WTC11 (cell line): ENCODE data around the gene CCDC87. TPM values are rescaled to one million over a fixed set of nuclear protein-coding genes. Genes with fewer than 3 reads are reported as not detected.

Experiments
- ATAC-seq: fragments of 200-7000 bp; cut with Tn5 transposase; 2 replicates; pipeline ENCODE4 v1.10.0; 2021; ENCODE audit warnings: mild to moderate bottlenecking, moderate library complexity
- CTCF ChIA-PET: fragments of 300-600 bp; sonication (Branson Sonifier 250); formaldehyde crosslinking; loops from one replicate; lab custom pipeline; 2021; ENCODE audit warnings: antibody characterized with exemption; lab: Charles Lee
- POLR2A ChIA-PET: fragments of 350-600 bp; sonication (Branson Sonifier 250); formaldehyde crosslinking; loops from one replicate; lab custom pipeline; 2021; ENCODE audit warnings: antibody characterized with exemption; lab: Charles Lee
- DNase-seq: peaks from one replicate; pipeline ENCODE4 v3.0.0; 2021; ENCODE audit warnings: low spot score
- H3K27ac Mint-ChIP-seq: 2 replicates; pipeline ENCODE4 v1.8.0; 2021; ENCODE audit warnings: mixed read lengths
- H3K27me3 Mint-ChIP-seq: 2 replicates; pipeline ENCODE4 v1.8.0; 2021; ENCODE audit warnings: low read depth, mild to moderate bottlenecking, moderate library complexity, mixed read lengths
- H3K36me3 Mint-ChIP-seq: 2 replicates; pipeline ENCODE4 v1.8.0; 2021; ENCODE audit warnings: mixed read lengths
- H3K4me1 Mint-ChIP-seq: 2 replicates; pipeline ENCODE4 v1.8.0; 2022; ENCODE audit warnings: mixed read lengths
- H3K4me3 Mint-ChIP-seq: 2 replicates; pipeline ENCODE4 v1.8.0; 2021; ENCODE audit warnings: mild to moderate bottlenecking, moderate library complexity, mixed read lengths
- H3K9me3 Mint-ChIP-seq: 2 replicates; pipeline ENCODE4 v1.8.0; 2021; ENCODE audit warnings: mixed read lengths
- CBFB ChIP-seq: sonication (generic); formaldehyde crosslinking; IDR thresholded peaks from 2 replicates; pipeline ENCODE4 v1.8.1; 2022; ENCODE audit warnings: mild to moderate bottlenecking, low read depth, missing genetic modification reagents
- CREB1 ChIP-seq: sonication (generic); formaldehyde crosslinking; IDR thresholded peaks from 2 replicates; pipeline ENCODE4 v1.8.0; 2023; ENCODE audit warnings: mild to moderate bottlenecking, missing genetic modification reagents
- CTCF ChIP-seq: fragments of 200-600 bp; IDR thresholded peaks from 2 replicates; pipeline ENCODE4 v1.8.0; 2022; ENCODE audit warnings: antibody characterized with exemption
- ERG ChIP-seq: fragments of 250-450 bp; sonication (Bioruptor Pico); IDR thresholded peaks from 2 replicates; pipeline ENCODE4 v1.8.0; 2021; ENCODE audit warnings: mild to moderate bottlenecking
- ETV6 ChIP-seq: sonication (generic); formaldehyde crosslinking; IDR thresholded peaks from 2 replicates; pipeline ENCODE4 v1.8.1; 2022; ENCODE audit warnings: mild to moderate bottlenecking, missing genetic modification reagents
- FOXK1 ChIP-seq: sonication (generic); formaldehyde crosslinking; IDR thresholded peaks from 2 replicates; pipeline ENCODE4 v1.8.0; 2022; ENCODE audit warnings: mild to moderate bottlenecking, moderate library complexity, missing genetic modification reagents
- HMGXB4 ChIP-seq: sonication (generic); formaldehyde crosslinking; IDR thresholded peaks from 2 replicates; pipeline ENCODE4 v1.8.1; 2023; ENCODE audit warnings: mild to moderate bottlenecking, moderate library complexity, missing genetic modification reagents
- MLX ChIP-seq: sonication (generic); formaldehyde crosslinking; IDR thresholded peaks from 2 replicates; pipeline ENCODE4 v1.8.1; 2023; ENCODE audit warnings: mild to moderate bottlenecking, missing genetic modification reagents, moderate library complexity
- MYBL2 ChIP-seq: sonication (generic); formaldehyde crosslinking; IDR thresholded peaks from 2 replicates; pipeline ENCODE4 v1.8.1; 2023; ENCODE audit warnings: mild to moderate bottlenecking, moderate library complexity, missing genetic modification reagents
- NR2C2 ChIP-seq: sonication (generic); formaldehyde crosslinking; IDR thresholded peaks from 2 replicates; pipeline ENCODE4 v1.8.0; 2022; ENCODE audit warnings: mild to moderate bottlenecking, missing genetic modification reagents
- RORB ChIP-seq: fragments of 250-450 bp; sonication (Bioruptor Pico); IDR thresholded peaks from 2 replicates; pipeline ENCODE4 v1.9.0; 2021; ENCODE audit warnings: mild to moderate bottlenecking
- TEAD1 ChIP-seq: sonication (generic); formaldehyde crosslinking; IDR thresholded peaks from 2 replicates; pipeline ENCODE4 v1.8.0; 2022; ENCODE audit warnings: mild to moderate bottlenecking, missing genetic modification reagents
- TP53 ChIP-seq: sonication (generic); formaldehyde crosslinking; IDR thresholded peaks from 2 replicates; pipeline ENCODE4 v1.8.1; 2023; ENCODE audit warnings: mild to moderate bottlenecking, missing genetic modification reagents
- ZNF219 ChIP-seq: sonication (generic); formaldehyde crosslinking; IDR thresholded peaks from 2 replicates; pipeline ENCODE4 v1.8.0; 2023; ENCODE audit warnings: missing genetic modification reagents, mild to moderate bottlenecking, borderline replicate concordance
- ZNF423 ChIP-seq: fragments of 250-450 bp; sonication (Bioruptor Pico); IDR thresholded peaks from 2 replicates; pipeline ENCODE4 v2.1.2; 2022; ENCODE audit warnings: mild to moderate bottlenecking, moderate library complexity
- ZNF425 ChIP-seq: fragments of 250-450 bp; sonication (Bioruptor Pico); conservative IDR thresholded peaks from 2 replicates; pipeline ENCODE4 v1.9.0; 2021; ENCODE audit warnings: mild to moderate bottlenecking
- ZSCAN18 ChIP-seq: fragments of 250-450 bp; sonication (Bioruptor Pico); IDR thresholded peaks from 2 replicates; pipeline ENCODE4 v2.1.2; 2022; ENCODE audit warnings: mild to moderate bottlenecking, moderate library complexity
- total RNA-seq: library from RNA; stranded (reverse); gene quantifications from 3 replicates; pipeline ENCODE4 v1.2.3, GENCODE V29; 2021
- TF ChIP-seq, protein P1 (sequence below): fragments of 250-450 bp; sonication (Bioruptor Pico); IDR thresholded peaks from 2 replicates; pipeline ENCODE4 v1.9.0; 2021; ENCODE audit warnings: moderate library complexity, mild to moderate bottlenecking, inconsistent platforms, borderline replicate concordance
- TF ChIP-seq, protein P2 (sequence below): sonication (generic); formaldehyde crosslinking; conservative IDR thresholded peaks from 2 replicates; pipeline ENCODE4 v1.8.1; 2023; ENCODE audit warnings: mild to moderate bottlenecking, low read depth, missing genetic modification reagents, moderate library complexity

CCDC87 gene
- total RNA-seq, 1 experiment from 2014 or later, result 0.85 TPM

DNA sequence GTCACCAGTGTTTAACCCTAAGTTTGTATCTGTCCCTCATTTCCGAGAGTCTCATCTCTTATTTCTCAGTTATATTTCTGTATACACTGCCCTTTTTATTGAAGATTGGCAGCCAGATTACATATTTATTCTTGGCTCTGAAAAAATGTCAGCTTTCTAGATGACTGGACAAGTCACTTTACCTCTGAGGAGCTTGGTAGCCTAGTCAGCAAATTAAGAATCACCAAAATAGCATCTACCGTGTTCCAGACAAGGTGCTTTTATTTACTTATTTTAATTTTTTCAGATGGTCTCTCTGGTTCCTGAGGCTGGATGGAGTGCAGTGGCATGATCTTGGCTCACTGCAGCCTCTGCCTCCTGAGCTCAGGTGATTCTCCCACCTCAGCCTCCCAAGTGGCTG lies 40.1 kb upstream of the CCDC87 start:
- no peak for DNase-seq
- TF ChIP-seq, protein P1, sequence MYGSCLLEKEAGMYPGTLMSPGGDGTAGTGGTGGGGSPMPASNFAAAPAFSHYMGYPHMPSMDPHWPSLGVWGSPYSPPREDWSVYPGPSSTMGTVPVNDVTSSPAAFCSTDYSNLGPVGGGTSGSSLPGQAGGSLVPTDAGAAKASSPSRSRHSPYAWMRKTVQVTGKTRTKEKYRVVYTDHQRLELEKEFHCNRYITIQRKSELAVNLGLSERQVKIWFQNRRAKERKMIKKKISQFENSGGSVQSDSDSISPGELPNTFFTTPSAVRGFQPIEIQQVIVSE (CRISPR knock-in tag), result no peak
- TF ChIP-seq, protein P2, sequence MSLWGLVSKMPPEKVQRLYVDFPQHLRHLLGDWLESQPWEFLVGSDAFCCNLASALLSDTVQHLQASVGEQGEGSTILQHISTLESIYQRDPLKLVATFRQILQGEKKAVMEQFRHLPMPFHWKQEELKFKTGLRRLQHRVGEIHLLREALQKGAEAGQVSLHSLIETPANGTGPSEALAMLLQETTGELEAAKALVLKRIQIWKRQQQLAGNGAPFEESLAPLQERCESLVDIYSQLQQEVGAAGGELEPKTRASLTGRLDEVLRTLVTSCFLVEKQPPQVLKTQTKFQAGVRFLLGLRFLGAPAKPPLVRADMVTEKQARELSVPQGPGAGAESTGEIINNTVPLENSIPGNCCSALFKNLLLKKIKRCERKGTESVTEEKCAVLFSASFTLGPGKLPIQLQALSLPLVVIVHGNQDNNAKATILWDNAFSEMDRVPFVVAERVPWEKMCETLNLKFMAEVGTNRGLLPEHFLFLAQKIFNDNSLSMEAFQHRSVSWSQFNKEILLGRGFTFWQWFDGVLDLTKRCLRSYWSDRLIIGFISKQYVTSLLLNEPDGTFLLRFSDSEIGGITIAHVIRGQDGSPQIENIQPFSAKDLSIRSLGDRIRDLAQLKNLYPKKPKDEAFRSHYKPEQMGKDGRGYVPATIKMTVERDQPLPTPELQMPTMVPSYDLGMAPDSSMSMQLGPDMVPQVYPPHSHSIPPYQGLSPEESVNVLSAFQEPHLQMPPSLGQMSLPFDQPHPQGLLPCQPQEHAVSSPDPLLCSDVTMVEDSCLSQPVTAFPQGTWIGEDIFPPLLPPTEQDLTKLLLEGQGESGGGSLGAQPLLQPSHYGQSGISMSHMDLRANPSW (CRISPR knock-in tag), result no peak
- TF ChIP-seq ZNF423 (CRISPR knock-in tag) (no peak), ZNF219 (CRISPR knock-in tag) (no peak), ZSCAN18 (CRISPR knock-in tag) (no peak), MLX (no peak), ERG (CRISPR knock-in tag) (no peak), ETV6 (CRISPR knock-in tag) (no peak), NR2C2 (CRISPR knock-in tag) (no peak), MYBL2 (no peak), CBFB (CRISPR knock-in tag) (no peak), HMGXB4 (CRISPR knock-in tag) (no peak), CTCF (no peak), FOXK1 (CRISPR knock-in tag) (no peak)
- TF ChIP-seq, all 79 proteins: peak for 0
- H3K9me3 Mint-ChIP-seq, result no peaks in the 10 kb centered on the region
- H3K27ac Mint-ChIP-seq, result no peak overlapping the region
- H3K4me3 Mint-ChIP-seq, result no peak overlapping the region
- ChIA-PET POLR2A (no interaction called here), CTCF (no interaction called here)
- H3K27me3 Mint-ChIP-seq, result no peaks in the 10 kb centered on the region
- H3K4me1 Mint-ChIP-seq, result peaks cover 15% of the 10 kb centered on the region
- peaks cover 49% of the 10 kb centered on the region for H3K36me3 Mint-ChIP-seq
- ATAC-seq, result no peak

GRCh38 chr11:66631883-66632282 lies 39.0 kb upstream of the CCDC87 start:
- Mint-ChIP-seq H3K27me3 (no peaks in the 10 kb centered on the region), H3K27ac (no peak overlapping the region), H3K4me1 (peaks cover 6% of the 10 kb centered on the region), H3K9me3 (no peaks in the 10 kb centered on the region), H3K4me3 (no peak overlapping the region), H3K36me3 (peaks cover 58% of the 10 kb centered on the region)
- CTCF ChIA-PET, result no interaction called here
- POLR2A ChIA-PET, result no interaction called here
- ATAC-seq (no peak), DNase-seq (no peak)
- TF ChIP-seq, protein P2 (CRISPR knock-in tag), result no peak
- TF ChIP-seq ZNF425 (no peak), CREB1 (no peak), TP53 (no peak), TEAD1 (CRISPR knock-in tag) (no peak), RORB (no peak)
